ENCODE data around the gene IRS1.
"Not testable (repeated sequence)": the region's sequence is repeated elsewhere in the genome, so short reads cannot be mapped to it uniquely, and the experiment has no call there.

Gene IRS1

GRCh38 chr2:226799211-226799975, at the start of gene IRS1:
Gene IRS1, minus strand, starts transcription at chr2:226799820. Its CDS starts 1,082 bp downstream, at chr2:226798738.
- peak; percentile 89 for DNase-seq

GRCh38 chr2:226849349-226849748, 49.7 kb upstream of the IRS1 start:
- no peak for DNase-seq

- no peak for DNase-seq
Measured at GRCh38 chr2:226847511-226847910, 47.9 kb upstream of the IRS1 start.

- no peak for DNase-seq
Measured at GRCh38 chr2:226847090-226847489, 47.5 kb upstream of the IRS1 start.

- no peak for DNase-seq
Measured at GRCh38 chr2:226845386-226846116, 45.9 kb upstream of the IRS1 start.

GRCh38 chr2:226843001-226843400, 43.4 kb upstream of the IRS1 start:
- not testable (repeated sequence) for DNase-seq

GRCh38 chr2:226839951-226840350, 40.3 kb upstream of the IRS1 start:
- no peak for DNase-seq

GRCh38 chr2:226839161-226839560, 39.5 kb upstream of the IRS1 start:
- DNase-seq: no peak

GRCh38 chr2:226838722-226839121, 39.1 kb upstream of the IRS1 start:
- no peak for DNase-seq

GRCh38 chr2:226837787-226838603, 38.4 kb upstream of the IRS1 start:
- DNase-seq: no peak

GRCh38 chr2:226837334-226837733, 37.7 kb upstream of the IRS1 start:
- DNase-seq: no peak

GRCh38 chr2:226836548-226836885, 36.9 kb upstream of the IRS1 start:
- no peak for DNase-seq

GRCh38 chr2:226835796-226836547, 36.4 kb upstream of the IRS1 start, which contains the start of gene RHBDD1:
Gene RHBDD1, plus strand, starts transcription at chr2:226836054. Its CDS starts 28,640 bp downstream, at chr2:226864694.
- DNase-seq: peak; percentile 97

- no peak for DNase-seq
Measured at GRCh38 chr2:226835420-226835795, 35.8 kb upstream of the IRS1 start.

- DNase-seq: not testable (repeated sequence)
Measured at GRCh38 chr2:226834880-226835279, 35.3 kb upstream of the IRS1 start.

GRCh38 chr2:226832061-226832460, 32.4 kb upstream of the IRS1 start:
- peak; percentile 4 for DNase-seq

- DNase-seq: no peak
Measured at GRCh38 chr2:226831266-226831665, 31.6 kb upstream of the IRS1 start.

GRCh38 chr2:226829721-226830631, 30.4 kb upstream of the IRS1 start:
- DNase-seq: no peak

GRCh38 chr2:226828191-226828590, 28.6 kb upstream of the IRS1 start:
- DNase-seq: peak; percentile 78

GRCh38 chr2:226825056-226825455, 25.4 kb upstream of the IRS1 start:
- DNase-seq: no peak

- DNase-seq: no peak
Measured at GRCh38 chr2:226818930-226819329, 19.3 kb upstream of the IRS1 start.

Data from fibroblast of skin of right quadriceps (primary cell).